ENCODE results near the gene ARHGEF33. TPM values are rescaled to one million over a fixed set of nuclear protein-coding genes. Genes with fewer than 3 reads are reported as not detected.
"Not testable (repeated sequence)": the region's sequence is repeated elsewhere in the genome, so short reads cannot be mapped to it uniquely, and the experiment has no call there.

The ARHGEF33 gene
- total RNA-seq, 1 experiment from 2014 or later: not detected

DNA sequence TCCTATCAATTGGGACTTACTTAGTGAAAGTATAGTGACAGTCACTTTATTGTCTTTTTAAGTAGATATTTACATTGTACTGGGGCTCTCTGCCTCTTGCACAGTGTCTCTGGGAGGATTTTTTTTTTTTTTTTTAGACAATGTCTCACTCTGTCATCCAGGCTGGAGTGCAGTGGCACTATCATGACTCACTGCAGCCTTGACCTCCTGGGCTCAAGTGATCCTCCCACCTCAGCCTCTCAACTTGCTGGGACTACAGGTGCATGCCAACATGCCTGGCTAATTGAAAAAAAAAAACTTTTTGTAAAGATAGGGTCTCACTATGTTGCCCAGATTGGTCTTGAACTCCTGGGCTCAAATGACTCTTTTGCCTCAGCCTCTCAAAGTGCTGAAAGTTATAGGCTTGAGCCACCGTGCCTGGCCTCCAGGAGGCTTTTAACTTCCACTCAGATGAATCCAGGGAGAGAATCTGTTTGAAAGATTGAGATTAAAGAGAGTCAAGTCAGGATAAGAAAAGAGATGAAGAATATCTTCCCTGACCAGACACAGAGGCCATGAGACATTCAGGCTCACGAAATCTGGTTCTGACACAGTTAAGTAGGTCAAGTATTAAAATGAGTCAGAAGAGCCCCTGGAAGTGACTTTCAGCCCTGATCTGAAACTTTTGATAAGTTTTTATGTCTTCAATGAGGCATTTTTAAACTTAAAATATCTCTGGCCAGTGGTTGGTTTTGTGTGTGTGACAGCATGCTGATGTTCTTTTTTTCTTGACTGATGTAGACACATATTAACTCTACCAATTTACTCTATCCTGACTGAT, 18.3 kb downstream of the ARHGEF33 start:
- DNase-seq (ENCODE audit: low spot score): no peak
- in situ Hi-C loops (cut with HindIII; ENCODE audit: low sequenced_read_pairs): no loop called here

DNA sequence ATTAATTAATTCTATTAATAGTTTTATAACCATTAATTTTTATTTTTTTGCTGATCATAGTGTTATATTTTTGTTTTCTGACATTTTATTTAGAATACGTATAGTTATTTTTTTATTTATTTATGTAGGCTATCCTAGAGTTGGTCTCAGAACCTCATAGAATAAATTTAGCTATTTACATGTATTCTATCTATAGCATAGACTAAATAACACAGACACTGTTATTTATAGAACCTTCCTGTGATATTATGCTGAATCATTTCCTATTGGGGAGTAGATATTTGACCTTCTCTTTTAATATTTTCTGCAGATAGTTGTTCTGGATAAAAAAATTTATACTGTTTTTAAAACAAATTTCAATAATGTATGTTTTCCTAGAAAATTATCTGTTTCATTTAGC, 20.2 kb downstream of the ARHGEF33 start:
- in situ Hi-C loops (cut with HindIII; ENCODE audit: low sequenced_read_pairs): no loop called here

DNA sequence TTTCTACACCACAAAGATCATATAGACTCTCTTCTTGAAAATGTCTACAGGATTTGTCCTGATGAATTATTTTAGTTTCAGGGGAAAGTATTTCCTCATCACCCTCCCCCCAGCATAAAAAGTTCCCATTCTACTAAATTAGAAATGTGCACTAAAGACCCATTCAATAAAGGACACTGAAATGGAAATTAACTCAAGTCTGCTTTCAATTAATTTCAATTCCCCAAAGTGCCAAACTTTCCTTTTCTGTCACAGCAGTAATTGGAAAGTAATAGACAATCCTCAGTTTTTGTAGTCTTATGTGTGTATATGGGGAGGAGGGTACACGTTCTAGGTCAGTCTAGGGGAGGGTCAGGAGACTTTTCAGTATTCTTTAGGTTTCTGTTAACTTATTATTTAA, 21.5 kb downstream of the ARHGEF33 start:
- DNase-seq (ENCODE audit: low spot score): no peak
- in situ Hi-C loops (cut with HindIII; ENCODE audit: low sequenced_read_pairs): no loop called here

More for the DNA sequence above, 20.2 kb downstream of the ARHGEF33 start:
- no peak for DNase-seq (ENCODE audit: low spot score)

DNA sequence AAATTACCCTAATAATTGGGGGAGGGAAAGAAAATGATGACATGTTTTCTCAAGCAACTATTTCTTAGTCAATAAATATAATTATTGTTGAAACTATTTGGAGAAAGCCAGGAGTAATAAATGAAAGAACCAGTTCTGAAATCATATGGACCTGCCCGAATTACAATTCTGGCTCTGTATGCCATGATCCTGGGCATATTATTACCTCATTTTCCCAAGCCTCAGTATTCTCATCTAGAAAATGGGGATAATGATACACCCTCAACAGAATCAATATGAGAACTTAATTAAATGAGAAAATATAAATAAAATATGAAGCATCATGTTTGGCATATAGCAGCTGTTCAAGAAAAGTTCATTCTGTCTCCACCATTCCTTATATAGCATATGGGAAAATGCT, 22.9 kb downstream of the ARHGEF33 start:
- DNase-seq (ENCODE audit: low spot score): no peak
- in situ Hi-C loops (cut with HindIII; ENCODE audit: low sequenced_read_pairs): no loop called here

DNA sequence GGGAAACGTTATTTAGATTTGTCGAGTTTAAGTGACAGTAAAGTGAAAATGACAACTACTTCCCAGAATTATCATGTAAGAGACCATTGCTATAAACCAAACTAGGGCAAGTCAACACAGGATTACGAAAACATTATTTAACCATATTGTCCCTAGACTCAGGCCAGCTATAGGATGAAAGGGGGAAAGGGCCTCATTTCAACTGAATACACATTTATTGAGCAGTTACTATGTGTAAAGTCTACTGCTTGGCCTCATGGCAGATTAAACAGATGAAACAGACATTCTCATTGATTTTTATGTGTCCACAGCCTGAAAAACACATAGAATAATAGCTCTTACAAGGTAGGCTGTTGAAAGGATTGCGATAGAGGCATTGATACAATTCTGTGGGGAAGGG, 32.7 kb downstream of the ARHGEF33 start:
- no peak for DNase-seq (ENCODE audit: low spot score)
- in situ Hi-C loops (cut with HindIII; ENCODE audit: low sequenced_read_pairs): no loop called here

DNA sequence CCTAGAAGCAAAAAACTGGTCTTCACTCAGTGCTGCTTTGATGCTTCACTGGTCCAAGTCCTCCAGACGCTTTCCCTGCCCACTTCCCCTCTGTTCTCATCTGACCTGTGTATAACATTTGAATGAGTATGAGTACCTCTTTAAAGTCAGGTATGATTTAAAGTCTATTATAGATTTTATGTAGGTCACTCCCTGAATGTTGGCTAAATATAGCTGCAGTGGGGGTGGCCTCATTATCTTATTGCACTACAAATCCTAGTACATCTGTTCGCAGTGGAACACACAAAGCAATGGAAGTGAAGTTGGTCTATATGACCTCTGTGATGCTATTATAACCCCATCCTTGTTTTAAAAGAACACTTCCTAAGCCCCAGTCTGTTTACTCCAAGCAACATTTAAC, 33.2 kb downstream of the ARHGEF33 start:
- in situ Hi-C loops (cut with HindIII; ENCODE audit: low sequenced_read_pairs): no loop called here
- no peak for DNase-seq (ENCODE audit: low spot score)

DNA sequence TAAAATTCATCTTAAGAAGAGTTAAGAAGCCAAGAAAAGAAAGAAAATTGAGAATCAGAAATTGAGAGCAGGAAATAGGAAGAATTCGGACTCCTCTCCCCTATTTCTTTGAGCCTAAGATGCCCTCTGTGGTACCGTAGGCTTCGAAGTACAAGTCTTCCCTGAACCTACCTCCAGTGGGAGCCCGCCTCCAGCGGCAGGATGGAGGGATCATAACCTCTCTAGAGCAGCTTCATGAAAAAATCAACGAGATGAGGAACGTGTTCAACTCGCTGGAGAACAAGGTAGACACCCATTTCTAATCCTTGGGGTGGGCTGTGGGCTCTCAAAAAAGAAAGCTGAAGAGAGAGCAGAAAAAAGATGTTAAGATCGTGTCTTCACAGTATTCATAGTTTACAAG, 36.3 kb downstream of the ARHGEF33 start:
- no peak for DNase-seq (ENCODE audit: low spot score)
- in situ Hi-C loops (cut with HindIII; ENCODE audit: low sequenced_read_pairs): no loop called here

DNA sequence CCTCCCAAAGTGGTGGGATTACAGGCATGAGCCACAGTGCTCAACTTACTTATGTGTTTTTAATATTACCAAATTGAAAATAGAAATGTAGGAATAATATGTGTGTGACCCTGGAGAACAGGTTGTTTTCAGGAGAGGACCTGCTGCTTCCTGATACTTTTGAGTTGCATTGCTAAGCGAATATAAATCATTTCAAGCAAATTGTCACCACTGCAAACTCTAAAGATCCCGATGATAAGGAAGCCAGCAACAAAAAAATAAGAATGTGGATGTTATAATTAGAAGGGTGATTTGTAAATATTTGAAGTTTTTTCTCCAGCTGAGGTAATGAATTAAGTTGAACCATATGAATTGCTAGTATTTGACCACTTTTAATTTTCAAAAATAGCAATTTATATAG, 40.9 kb downstream of the ARHGEF33 start:
- no peak for DNase-seq (ENCODE audit: low spot score)
- in situ Hi-C loops (cut with HindIII; ENCODE audit: low sequenced_read_pairs): no loop called here

DNA sequence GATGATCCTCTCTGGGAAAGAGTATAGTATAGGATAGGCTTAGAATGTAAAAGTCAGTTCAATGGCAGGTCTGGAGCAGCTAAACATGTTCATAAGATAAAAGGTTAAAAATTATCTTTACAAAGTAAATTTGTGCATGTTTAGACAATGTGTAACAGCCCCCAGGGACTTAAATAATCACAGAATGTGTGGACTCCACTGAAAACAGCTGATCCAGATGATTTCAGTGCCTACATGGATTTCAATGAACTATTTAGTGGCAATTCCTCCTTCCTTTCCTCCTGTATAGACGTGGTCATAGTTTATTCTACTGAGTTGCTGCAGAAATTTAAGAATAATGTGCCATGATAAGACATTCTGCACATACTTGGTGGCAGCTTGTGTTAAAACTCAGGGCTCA, 42.9 kb downstream of the ARHGEF33 start:
- in situ Hi-C loops (cut with HindIII; ENCODE audit: low sequenced_read_pairs): no loop called here
- no peak for DNase-seq (ENCODE audit: low spot score)

DNA sequence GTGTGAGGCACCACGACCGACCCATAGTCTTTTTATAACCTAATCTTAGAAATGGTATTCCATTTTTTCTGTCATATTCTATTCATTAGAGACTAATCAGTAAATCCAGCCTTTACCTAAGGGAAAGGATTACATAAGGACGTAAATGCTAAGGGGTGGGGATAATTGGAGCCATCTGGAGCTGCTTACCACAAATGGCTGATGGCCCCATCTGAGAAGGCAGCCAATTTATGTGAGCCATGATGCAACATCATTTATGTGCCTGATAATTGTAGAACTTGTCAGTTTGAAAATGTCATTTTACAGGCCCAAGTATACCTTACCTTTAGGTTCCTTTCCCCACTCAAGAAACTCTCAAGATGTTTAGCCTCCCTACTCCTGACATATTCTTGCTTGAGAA, 44.0 kb downstream of the ARHGEF33 start:
- DNase-seq (ENCODE audit: low spot score): no peak
- in situ Hi-C loops (cut with HindIII; ENCODE audit: low sequenced_read_pairs): no loop called here

DNA sequence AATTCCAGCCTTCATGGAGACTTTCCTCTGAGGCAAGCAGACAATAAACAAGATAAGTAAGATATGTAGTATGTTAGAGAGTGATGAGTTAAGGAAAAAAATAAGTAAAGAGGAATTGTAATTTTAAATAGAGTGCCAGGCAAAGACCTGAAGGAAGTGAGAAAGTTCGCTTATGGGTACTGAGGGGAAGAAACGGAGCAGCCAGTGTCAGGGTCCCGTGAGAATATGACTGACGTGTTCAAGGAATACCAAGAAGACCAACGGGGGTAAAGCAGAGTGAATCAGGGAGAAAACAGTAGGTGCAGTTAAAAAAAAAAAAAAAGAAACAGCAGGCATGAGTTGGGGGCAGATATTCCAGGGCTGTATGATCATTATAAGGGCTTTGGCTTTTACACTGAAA, 45.1 kb downstream of the ARHGEF33 start:
- in situ Hi-C loops (cut with HindIII; ENCODE audit: low sequenced_read_pairs): no loop called here
- DNase-seq (ENCODE audit: low spot score): no peak

DNA sequence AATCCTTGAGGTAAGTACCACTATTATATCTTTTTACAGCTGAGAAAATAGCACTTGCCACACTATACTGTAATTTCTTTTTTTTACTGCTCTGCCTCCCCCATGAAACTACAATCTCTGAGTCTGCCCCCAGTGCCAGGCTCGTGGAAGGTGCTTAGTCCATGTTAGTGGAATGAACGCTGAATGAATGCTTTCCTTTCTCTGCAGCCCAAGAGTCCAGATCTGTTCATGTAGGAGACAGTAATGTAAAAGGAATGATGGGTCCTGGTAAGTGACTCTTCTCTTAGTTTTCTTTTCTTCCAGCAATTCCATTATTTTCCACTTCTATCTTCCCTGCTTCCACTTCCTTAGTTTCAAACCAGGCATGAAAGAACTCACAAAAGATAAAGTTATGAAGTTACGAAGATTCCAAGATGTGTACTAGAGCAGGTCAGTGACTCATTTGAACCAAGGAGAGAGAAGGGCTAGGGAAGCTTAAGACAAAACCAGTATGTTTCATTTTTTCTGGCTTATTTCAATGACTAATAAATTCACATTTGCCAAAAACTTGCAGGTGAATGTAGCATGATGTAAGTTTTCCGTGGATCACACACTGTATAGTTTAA, 46.0 kb downstream of the ARHGEF33 start:
- DNase-seq (ENCODE audit: low spot score): no peak
- in situ Hi-C loops (cut with HindIII; ENCODE audit: low sequenced_read_pairs): no loop called here

DNA sequence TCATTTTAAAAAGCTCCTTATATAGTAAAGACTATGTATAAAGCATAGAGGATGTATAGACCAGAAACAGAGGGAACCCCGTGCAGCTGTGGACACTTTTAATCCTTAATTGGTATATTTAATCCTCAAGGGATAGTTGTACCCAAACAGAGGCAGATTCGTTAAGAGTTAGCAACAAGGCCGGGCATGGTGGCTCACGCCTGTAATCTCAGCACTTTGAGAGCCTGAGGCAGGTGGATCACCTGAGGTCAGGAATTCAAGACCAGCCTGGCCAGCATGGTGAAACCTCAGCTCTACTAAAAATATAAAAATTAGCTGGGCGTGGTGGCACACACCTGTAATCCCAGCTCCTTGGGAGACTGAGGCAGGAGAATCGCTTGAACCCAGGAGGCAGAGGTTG, 46.8 kb downstream of the ARHGEF33 start:
- DNase-seq (ENCODE audit: low spot score): not testable (repeated sequence)

DNA sequence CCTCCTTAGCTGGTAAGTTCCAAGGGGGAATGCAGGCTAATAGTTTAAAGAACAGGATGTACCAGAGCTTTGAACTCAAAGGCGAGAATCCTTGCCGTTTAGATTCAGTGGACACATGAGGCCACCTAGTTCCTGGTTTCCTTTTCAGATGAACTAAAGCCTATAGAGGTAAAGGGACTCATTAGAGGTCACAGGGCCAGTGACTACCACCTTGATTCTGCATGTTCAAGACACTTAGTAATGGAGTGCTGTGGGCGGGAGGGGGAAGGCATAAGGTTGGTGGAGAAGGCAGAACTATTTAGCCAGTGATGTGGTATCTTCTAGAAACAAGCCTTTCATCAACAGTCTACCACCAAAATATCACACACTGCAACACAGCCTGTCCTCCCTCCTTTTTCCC, 47.9 kb downstream of the ARHGEF33 start:
- no peak for DNase-seq (ENCODE audit: low spot score)
- in situ Hi-C loops (cut with HindIII; ENCODE audit: low sequenced_read_pairs): no loop called here

More for the DNA sequence above, 46.8 kb downstream of the ARHGEF33 start:
- in situ Hi-C loops (cut with HindIII; ENCODE audit: low sequenced_read_pairs): not testable (repeated sequence)

DNA sequence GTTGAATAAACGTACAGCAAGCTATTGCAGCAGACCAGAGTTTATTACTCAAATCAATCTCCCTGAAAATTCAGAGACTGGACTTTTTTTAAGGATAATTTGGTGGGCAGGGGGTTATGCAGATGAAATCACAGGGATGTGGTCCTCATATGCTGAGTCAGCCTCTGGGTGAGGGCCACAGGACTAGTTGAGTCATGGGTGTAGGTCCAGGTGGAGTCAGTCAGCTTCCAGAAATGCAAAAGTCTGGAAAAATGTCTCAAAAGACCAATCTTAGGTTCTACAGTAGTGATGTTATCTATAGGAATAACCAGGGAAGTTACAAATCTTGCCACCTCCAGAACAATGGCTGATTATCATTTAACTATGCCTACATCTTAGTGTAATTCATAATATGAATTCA, 51.1 kb downstream of the ARHGEF33 start:
- DNase-seq (ENCODE audit: low spot score): no peak
- in situ Hi-C loops (cut with HindIII; ENCODE audit: low sequenced_read_pairs): no loop called here

DNA sequence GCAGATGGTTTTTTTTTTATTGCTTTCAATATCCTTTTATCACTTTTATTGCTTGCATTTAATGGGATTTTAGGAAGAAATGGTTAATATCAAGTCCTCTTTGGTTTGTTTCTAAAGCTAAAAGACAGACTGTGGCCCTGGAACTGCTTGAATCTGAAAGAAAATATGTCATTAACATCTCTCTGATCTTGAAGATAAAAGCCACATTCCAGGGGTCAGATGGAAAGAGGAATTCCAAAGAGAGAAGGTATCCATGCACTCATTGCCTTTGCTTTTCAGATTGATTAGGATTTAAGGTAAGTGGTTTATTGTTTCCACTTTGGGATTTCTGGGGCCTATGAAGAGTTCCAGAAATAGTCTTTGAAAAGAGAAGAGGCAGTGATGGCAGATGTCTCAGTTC, 54.1 kb downstream of the ARHGEF33 start:
- no peak for DNase-seq (ENCODE audit: low spot score)
- in situ Hi-C loops (cut with HindIII; ENCODE audit: low sequenced_read_pairs): no loop called here

DNA sequence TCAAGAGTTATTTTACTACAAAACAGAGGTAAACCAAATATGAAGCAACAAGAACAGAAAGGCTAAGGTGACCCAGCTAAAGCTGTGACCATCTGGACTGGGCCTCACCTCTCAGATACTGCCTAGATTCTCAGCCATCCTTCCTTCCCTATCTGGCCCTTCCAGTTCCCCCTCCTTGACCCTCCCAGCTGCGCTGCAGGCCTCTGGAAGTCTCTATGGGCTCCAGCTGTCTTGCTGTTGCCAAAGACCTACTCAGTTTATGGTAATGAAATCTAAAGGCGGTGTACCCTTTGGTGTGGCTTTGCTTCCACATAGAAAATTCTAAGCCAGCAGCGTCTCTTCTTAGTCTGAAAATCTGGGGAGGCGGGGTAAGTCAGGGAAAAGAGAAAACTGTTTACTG, 55.7 kb downstream of the ARHGEF33 start:
- DNase-seq (ENCODE audit: low spot score): no peak

DNA sequence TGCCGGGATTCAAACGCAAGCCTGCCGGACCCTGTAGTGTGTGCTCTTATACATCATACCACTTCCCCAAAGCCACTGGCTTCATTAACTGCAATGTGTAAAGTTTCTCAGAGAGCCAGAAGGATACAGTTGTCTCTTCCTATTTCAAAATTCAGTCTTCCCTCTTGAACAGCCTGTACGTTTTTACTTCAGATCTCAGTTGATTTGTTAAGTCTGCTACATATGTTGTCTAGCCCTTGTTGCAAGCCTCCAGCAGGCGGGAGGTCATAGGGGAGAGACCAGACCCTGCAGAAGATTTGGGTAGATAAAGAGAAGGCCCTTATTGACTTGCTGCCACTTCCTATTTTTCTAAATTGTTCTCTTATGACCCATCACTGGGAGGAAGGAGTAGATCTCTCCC, 56.2 kb downstream of the ARHGEF33 start:
- in situ Hi-C loops (cut with HindIII; ENCODE audit: low sequenced_read_pairs): no loop called here
- no peak for DNase-seq (ENCODE audit: low spot score)

More for the DNA sequence above, 55.7 kb downstream of the ARHGEF33 start:
- in situ Hi-C loops (cut with HindIII; ENCODE audit: low sequenced_read_pairs): no loop called here

DNA sequence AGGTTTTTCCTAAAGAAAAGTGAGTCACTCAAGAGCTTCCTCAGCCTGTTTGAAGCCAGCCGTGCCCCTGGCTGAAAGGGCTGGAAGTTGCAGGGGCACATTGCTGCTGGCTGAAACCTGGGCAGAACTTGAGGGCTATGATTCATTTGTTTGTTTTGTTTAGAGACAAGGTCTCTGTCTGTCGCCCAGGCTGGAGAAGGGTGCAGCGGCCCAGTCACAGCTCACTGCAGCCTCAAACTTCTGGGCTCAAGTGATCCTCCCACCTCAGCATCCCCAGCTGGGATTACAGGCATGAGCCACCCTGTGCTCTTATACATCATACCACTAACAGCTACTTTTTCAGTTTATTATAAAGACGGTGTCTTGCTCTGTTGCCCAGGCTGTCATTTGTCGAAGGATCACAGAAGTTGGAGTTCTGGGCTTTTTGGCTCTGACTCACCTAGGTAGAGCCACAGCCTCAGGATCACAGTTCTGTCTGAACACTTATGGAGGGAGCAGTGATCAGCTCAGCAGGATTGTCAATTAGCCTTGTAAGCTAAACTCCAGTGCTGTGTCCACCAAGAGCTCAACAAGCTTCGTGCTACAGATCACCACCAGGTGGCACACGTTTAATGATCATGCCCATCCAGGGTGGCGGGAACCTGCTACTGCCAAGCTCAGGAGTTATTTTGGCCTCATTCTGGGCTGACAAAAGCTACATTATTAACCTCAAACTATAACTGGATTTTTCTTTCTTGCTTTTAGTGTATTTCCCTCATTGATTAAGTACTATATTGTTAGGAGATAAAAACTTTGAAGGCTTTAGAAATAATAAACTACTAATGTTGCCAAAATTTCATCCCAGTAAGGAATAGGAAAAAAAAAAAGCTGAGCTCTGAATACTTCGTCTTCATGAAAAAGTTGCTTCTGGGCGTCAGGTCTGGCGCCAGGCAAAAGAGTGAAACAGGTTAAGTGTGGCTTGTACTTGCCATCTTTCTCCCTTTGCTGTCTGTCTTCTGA, 57.9 kb downstream of the ARHGEF33 start:
- in situ Hi-C loops (cut with HindIII; ENCODE audit: low sequenced_read_pairs): no loop called here
- peak; percentile 73 for DNase-seq (ENCODE audit: low spot score)

DNA sequence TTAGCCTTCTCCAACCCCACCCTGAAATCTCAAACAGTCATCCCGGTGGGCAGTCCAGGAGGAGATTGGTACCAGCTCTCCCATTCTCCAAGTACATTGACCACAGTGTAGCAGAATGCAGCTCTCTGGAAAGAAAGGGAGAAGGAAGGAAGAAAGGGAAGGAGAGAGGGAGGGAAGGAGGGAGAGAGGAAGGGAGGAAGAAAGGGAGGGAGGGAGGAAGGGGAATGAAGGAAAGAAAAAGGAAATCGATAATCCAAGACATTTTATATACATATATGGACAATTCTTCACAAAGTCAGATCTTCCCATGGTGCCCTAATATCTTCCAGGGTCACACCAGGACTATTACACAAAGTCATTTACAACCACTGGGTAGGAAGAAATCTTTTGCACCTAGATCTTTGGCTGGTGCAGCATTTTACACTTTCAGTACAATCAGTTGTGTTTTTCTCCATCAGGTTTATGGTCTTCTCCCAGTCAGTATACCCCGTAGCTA, 58.8 kb downstream of the ARHGEF33 start:
- in situ Hi-C loops (cut with HindIII; ENCODE audit: low sequenced_read_pairs): no loop called here
- DNase-seq (ENCODE audit: low spot score): no peak

Measured in G401 (cell line).